SK-MEL-5 (cell line): ENCODE results near the gene SEMA5B. TPM values are rescaled to one million over a fixed set of nuclear protein-coding genes. Genes with fewer than 3 reads are reported as not detected.

Experiments used
- DNase-seq: peaks from one replicate; pipeline ENCODE4 v3.0.0-alpha.2; 2016; ENCODE audit warnings: low read depth, low spot score
- in situ Hi-C: cut with HindIII; loops from 2 replicates; pipeline ENCODE4 v1.10.0; 2016; ENCODE audit warnings: low sequenced_read_pairs, high pct_unique_total_duplicates, low pct_unique_long_range_greater_than_20kb
- total RNA-seq: library from RNA; depleted of rRNA; stranded (reverse); fragments of >200 nt; shearing (Covaris generic); gene quantifications from 2 replicates; pipeline ENCODE4 v1.2.3, GENCODE V29; 2014

SEMA5B gene
- total RNA-seq, 1 experiment from 2014 or later = not detected

DNA sequence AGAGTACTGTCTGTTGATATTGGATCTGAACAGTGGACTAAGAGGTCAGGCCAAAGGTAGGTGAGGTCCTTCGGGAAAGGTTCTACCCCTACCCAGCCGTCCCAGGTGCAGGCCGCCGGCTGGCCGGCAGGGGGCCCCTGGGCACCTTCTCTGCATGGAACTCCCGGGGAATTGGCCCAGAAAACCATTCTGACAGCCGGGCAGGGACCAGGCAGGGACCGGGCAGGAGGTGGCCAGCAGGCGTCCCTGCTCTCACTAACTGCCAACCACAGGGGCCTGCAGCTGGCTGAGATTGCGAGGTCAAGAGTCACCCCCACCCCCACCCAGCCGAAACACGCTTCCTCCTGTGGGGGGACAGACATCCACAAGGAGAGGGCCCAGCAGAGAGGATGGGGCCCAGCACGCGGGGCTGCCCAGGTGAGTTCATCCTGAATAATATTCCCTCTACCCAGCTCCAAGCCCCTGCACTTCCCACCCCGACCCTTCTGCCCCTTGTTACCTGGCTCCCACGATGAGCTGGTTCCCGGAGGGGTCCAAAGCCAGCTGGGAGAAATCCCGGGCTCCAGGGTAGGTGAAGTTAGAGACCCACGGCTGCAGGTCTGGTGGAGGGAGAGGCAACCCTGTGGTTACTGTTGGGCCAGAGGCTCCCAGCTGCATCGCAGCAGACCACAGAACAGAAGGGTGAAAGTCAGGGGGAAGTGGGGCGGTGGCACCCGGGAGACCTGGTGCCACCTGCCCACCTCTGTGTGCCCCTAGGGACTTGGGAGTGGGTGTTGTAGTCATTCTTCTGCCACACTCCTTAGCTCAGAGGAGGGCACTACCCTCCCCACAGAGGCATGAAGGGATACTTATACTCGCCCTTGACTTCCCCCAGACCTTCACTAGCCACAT is 84.4 kb downstream of the SEMA5B start:
- in situ Hi-C loops = no loop called here
- peak; percentile 82 for DNase-seq

DNA sequence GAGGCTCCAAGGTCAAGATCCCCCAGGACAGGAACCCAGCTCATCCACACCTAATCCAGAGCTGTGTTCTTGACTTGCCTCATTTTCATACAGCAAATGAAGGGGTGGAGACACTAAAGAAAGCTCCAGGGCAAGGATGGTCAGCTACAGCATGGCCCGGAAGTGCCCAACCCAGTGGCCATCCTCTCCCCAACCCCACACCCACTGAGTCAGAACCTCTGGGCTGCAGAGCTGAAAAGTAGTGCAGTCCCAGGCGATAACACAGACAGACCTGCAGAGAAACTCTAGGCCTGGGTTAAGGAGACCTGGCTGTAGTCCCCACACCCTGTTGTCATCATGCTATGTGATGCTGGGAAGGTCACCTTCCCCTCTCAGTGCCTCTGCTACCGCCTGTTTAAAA is 85.3 kb downstream of the SEMA5B start:
- in situ Hi-C loops = no loop called here
- no peak for DNase-seq

DNA sequence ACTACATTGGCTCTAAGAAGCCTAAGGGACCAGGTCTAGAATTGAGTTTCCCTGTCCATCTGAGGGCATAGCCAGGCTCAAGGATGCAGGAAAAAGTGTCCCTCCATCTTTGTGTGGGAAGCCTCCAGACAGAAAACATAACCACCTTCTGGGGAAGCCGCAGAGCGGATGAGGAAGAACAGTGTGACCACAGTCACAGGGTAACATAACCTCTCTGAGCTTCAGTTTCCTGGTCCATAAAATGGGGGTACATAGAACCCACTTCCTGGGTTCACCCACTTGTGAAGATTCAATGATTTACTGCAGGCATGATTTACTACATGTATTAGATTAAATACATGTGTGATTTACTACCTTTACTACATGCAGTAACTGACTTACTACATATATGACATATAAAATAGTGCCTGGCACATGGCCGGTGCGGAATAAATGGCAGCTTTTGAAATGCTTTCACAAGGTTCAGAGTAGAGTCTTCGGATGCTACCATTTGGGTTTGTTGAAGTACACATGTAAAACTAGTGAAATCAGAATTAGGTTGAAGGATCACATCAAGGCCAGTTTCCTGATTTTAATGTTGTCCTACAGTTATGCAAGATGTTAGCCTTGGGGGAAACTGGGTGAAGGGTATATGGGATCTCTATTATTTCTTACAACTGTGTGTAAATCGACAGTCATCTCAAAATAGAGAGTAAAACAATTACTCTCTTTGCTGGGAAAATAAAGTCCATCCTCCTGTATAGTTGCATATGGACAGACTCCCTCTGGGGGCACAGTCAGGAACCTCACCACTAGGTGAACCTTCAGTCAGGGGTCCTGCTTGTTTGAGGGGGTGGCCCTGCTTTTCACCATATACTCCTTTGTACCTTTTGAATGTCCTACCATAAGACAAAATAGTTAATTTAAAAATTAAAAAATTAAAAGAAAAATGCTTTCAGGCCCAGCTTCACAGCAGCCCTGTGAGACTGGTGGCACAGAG is 86.0 kb downstream of the SEMA5B start:
- DNase-seq = peak; percentile 17
- in situ Hi-C loops = no loop called here

DNA sequence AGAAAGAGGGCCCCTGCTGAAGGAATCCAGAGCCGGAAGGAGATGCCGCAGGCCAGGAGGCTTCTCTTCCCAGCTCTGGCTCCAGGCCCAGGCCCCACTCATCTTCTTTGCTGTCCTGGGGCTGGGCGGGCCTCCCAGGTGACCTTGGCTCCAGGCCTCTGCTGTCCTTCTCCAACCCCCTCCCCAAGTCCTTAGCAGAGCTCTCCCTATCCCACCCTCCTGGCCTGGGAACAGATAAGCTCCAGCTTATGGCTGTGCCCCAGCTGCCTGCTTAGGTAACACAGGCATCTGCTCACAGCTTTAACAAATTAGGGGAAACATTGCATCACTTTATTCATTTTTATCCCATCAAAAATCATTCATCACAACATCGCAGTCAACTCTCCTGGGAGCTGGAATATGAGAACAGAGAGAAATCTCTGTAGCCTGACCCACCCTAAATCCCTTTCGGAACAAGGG is 86.9 kb downstream of the SEMA5B start:
- in situ Hi-C loops = no loop called here
- DNase-seq = no peak

DNA sequence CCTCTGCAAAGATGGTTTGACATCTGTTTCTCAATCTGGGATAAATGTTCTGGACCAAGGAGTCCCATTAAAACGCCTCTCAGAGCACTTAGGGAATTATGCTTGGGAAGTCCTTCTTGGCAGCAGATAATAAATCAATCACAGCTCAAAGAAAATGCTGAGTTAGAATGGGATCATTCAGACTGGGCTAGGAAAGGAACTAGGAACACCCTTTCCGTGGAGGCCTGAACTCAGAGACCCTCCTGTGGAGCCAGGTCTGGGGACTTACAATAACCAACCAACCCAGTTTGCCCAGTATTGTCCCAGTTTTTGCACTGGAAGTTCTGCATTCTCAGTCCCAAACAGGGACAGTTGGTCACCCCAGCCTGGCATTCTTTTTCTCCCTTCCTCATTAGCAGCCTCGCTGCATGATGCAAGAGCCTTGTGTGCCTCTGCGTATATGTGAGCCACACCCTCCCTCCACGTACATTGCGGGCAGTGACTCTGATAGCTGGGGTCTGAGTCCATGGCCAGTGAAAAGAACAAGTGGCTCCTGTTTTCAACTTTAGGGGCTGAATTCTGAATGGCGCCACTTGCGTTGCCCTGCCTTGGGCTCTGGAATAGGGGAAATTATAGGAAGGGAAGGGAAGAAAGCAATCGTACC is 88.7 kb downstream of the SEMA5B start:
- in situ Hi-C loops = no loop called here
- DNase-seq = no peak

DNA sequence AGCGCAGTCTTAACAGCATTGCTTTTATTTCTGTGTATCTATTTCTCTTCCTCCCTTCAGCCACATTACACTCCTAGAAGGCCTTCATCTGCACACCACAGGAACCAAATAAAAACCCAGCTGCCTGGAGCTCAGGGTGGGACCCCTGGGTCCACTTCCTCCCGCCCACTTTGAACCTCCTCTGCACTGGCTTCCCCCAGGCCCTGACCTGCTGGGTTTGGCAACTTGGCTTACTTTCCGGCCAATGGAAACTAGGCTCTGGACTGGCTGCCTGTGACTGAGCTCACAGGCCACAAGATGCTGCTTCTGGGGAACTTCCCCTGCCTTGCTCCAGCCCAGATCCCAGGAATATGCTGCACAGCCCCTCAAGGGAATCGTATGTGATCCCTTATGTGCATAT is 89.8 kb downstream of the SEMA5B start:
- in situ Hi-C loops = no loop called here
- DNase-seq = no peak

DNA sequence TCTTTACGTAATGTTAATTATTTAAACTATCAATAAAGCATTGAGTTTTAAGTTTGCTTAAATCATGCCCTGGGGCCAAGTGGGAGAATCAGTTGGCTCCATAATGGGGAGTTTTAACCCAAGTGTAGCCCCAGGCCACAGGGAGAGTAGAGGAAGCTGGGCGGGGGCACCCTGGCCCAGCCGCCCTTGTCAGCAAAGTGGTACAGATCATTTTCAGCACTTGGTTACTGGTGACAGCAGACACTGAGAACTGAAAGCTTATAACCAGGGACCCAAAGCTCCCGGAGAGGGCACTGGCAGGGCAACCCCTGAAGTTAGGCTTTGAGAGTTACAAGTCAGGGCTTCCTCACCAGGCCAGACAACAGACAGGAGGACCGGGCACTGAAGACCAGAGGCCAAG is 90.6 kb downstream of the SEMA5B start:
- in situ Hi-C loops = no loop called here
- no peak for DNase-seq

DNA sequence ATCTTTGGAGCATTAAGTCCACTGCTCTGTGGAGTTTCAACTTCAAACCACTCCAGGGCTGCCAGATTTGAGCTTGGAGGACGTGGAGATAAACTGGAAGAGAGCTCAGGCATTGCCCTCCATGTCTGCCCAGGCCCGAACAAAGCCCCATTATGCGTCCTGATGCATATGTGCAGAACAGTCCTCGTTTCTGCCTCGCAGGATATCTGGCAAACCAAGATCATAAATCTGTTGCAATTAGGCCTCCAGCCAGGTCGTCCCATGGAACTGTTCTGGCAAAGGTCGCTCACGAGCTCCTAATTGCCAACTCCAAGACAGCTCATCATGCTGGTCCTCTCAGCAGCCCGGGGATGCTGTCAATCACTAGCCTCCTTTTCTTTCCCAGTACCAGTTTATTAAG is 91.2 kb downstream of the SEMA5B start:
- in situ Hi-C loops = no loop called here
- DNase-seq = peak; percentile 75

DNA sequence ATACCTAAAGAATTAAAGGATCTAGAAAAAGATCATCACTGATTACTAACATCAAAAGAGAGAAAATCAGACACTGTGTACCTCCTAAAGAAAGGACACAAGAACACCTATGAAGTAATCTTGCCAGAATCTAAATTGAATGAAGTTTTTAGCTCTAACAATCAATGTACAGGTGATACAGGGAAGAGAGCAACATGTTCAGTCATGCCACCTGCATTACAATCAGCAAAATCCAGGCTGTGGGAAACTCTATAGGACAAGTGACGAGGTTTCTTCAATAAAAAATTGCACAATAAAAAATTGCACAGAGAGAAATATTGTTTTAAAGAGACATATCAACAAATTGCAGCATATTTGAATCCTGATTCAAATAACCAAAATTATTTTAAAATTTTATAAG is 93.3 kb downstream of the SEMA5B start:
- no peak for DNase-seq
- in situ Hi-C loops = no loop called here

DNA sequence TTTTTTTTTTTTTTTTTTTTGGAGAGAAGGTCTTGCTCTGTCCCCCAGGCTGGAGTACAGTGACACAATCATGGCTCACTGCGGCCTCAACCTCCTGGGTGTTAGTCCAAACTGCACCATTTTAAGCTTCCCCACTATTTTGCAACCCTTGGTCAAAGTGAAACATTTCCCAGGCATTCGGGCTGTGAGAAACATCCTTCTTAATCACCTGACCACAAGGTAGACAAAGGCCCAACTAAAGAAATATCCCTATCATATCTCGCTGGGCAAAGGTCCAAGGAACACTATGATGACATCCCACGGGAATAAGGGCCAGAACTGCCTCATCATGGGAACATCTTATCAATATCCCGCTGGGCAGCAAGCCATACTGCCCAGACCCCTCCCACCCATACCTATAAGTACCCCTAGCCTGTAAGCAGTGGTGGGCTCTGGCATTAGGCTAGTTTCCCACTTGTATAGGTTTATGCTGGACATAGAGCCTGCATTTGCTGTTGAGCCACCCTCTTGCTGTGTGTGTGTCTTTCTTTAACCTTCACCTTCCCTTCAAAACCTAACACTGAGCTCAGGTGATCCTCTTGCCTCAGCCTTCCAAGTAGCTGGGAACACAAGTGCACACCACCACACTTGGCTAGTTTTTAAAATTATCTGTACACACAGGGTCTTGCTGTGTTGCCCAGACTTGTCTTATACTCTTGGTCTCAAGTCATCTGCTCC is 95.2 kb downstream of the SEMA5B start:
- in situ Hi-C loops = no loop called here
- no peak for DNase-seq

DNA sequence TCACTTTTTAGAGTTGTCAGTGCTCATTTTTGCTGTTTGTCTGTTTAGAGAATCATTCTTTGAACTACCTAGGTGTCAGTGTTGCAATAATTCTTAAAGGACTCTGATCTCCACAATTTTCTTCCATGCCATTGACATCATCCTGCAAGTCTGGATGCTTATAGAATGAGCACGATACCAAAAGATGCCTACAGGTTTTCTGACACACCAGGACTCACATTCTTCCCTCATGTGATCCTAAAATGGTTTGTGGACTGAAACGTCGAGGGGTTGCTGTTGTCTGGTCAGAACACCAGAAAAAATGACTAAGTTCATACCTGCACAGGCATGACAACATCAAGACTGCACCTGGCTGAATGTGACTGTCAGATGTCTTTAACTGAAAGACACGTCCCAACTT is 95.9 kb downstream of the SEMA5B start:
- in situ Hi-C loops = no loop called here
- DNase-seq = no peak

DNA sequence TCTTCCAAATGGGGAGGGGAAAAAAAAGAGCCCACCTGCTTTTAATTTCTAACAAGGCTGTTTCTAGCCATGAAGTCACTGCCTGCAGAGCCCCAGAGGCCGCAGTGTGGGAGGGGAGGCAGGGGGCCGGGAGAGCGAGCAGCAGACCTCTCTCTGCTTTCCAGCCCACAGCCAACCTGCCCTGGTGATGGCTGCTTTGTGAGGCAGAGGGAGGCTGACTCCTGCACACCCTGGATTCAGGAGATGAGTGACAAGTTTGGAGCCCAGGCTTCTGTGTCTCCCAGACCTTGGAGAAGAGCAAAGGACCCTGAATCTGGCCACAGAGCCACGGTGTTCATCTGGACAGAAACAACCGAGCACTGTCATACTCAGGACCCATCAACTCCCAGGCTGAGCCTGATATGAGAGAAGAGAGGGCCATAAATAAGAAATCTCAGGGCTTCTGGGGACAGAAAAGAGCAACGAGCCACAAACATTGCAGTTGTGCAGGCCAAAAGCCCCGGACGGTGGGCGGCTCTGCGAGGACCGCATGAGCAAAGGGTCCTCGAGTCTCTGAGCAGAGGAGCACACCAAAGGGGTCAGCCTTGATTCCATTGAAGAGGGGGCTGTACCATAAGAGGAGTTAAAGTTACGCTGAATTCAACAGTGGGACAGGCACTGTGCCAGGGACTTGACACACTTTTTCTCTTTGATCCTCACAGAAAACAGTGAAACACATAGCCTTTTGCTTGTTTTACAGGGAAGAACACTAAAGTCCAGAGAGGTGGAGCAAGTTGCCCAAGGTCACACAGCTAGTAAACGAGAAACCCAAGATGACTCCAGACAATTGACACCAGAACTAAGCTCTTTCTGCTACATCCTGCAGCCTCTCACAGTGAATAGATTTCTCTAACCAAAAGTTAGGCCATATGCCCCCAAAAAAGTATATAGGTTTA is 97.2 kb downstream of the SEMA5B start:
- in situ Hi-C loops = no loop called here

DNA sequence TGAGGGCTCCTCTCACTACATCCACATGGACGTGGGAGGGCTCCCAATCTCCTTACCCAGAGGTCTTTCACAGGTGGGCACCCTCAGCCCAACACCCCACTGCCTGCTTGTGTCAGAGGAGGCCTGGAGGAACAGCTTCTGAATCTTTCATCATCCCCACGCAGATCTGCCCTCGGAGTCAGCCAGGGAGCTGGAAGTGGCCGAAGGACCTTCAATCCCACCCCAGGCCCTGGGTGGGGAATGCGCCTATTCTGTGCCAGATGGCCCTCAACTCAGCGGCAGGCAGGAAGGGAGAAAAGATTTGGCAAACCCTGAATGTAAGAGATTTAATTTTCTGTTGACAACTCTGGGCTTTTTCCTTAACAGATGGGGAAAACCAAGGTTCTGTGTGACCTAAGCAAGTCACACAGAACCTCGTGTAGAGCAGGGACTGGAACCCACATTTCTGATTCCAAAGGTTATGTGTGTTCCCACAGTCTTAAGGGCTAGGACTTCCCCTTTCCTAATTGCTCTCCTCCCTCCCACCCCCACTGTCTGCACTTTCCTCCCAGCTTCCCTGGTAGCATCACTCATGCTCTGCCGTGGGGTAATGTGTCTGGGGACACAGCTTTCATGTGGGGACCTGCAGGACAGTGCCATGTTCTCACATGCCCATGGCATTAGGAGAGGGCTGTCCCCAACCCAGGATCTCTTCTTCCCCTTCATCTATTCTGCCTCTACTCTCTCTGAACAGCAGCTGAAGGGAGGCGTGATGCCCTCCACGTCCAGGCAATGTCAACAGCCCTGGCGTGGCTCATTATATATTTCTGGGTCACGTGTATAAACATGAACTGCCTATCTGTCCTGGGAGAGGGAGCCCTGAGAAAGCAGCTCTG is 98.1 kb downstream of the SEMA5B start:
- in situ Hi-C loops = no loop called here
- DNase-seq = no peak

More for the DNA sequence above, 97.2 kb downstream of the SEMA5B start:
- no peak for DNase-seq

DNA sequence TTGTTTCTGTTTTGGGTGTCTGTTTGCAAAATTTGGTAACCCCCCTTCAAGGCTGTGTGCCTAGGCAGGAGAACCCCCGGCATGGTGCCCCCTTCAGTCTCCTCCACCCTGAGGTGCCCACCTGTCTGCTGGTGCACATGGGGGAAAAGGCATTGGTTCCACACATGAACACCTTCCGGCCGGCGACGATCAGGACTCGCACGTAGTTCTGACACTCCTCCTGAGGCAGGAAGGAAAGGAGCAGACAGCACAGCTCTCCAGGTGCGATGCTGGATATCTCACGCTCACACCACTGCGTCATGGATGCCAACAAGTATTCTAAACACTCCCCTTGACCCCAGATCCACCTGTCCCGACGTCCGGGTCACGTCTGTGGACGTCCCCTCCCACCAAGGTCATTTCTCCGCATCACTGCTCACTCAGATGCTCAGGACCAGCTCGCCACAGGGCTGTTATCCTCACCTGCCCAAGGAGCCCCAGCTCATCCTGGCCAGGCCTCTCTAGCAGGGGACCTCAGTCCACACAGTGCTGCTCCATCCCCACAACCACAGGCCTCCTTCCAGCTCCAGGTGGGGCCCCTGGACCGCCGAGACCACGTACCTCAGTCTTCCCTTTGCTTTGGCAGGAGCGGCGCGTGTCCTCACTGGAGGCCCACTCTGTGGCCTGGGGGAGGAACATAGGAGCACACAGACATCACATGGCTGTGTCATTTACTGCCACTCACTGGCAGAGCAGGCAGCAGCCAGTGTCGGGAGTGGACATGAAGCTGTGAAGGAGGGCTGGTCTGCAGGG is 99.0 kb downstream of the SEMA5B start:
- DNase-seq = no peak
- in situ Hi-C loops = no loop called here

DNA sequence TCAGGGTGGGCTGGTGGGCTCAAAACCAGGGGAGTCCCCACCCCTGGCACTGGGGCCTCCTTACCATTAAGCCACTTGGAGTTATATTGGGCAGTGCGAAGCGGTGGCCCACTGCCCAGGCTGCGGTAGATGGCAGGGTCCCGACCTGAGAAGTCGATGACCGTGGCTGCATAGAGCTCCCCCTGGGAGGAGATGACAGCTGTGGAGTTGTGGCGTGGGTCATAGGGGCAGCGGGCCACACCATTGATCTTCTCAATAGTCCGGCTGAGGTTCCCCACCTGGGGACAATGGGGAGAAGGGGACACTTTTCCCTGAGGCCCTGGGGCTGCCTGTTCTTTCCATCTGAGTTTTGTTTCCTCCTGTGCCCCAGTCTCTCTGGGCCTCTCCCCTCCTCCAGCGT is 99.8 kb downstream of the SEMA5B start:
- DNase-seq = no peak
- in situ Hi-C loops = no loop called here
